NT2/D1 (cell line): ENCODE results near the gene ZHX3.

Experiments used
- SUZ12 ChIP-seq: IDR thresholded peaks from 2 replicates; pipeline ENCODE4 v1.6.1; 2011; ENCODE audit not compliant: insufficient read length, insufficient read depth; ENCODE audit errors: extremely low read depth
- YY1 ChIP-seq: IDR thresholded peaks from 2 replicates; pipeline ENCODE4 v1.6.1; 2011; ENCODE audit not compliant: insufficient read length, insufficient read depth
- ZNF274 ChIP-seq: IDR thresholded peaks from 2 replicates; pipeline ENCODE4 v1.6.1; 2011; ENCODE audit warnings: mild to moderate bottlenecking, low read depth, low read length

DNA sequence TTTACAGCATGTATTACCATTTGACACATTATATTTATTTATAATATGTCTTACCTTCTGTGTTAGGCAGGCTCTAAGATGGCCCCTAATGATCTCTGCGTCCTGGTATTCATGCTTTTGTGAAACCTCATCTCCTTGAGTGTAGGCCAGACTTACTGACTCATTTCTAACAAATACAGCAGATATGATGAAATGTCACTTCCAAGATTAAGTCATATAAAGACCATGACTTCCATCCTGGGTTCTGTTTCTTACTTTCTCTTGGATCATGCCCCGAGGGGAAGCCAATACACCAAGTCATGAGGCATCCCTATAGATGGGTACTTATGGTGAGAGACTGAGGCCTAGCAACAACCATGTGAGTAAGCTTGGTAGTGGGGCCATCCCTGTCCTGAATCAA, 30.2 kb downstream of the ZHX3 start:
- TF ChIP-seq YY1 (no peak), SUZ12 (no peak), ZNF274 (no peak)
